Measurements from ENCODE around the gene SLC18A2.

SLC18A2 gene

DNA sequence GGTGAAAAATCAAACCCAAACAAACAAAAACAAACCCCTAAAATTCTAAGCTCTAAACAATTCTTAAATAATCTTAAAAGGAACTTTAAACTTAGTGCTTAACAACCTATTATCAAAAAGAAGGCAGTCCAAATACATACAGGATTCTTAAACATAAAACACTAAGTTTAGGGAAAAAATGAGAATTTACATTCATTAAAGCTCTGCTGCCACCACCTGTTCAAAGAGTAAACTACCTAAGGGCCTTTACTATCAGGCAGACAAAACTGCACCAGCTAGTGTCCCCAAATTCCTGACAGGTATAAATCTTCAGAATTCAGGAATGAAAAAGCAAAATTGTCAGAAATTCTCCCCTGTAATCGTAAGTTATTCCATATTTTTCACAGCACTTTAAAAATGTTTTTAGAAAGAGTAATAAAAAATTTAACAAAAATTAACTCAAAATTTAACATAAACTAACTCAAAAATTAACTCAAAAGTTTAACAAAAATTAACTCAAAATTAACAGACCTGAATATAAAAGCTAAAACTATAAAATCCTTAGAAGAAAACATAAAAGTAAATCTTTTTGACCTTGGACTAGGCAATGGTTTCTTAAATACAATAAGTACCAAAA is 79.2 kb downstream of the SLC18A2 start:
- DNase-seq, result no peak

DNA sequence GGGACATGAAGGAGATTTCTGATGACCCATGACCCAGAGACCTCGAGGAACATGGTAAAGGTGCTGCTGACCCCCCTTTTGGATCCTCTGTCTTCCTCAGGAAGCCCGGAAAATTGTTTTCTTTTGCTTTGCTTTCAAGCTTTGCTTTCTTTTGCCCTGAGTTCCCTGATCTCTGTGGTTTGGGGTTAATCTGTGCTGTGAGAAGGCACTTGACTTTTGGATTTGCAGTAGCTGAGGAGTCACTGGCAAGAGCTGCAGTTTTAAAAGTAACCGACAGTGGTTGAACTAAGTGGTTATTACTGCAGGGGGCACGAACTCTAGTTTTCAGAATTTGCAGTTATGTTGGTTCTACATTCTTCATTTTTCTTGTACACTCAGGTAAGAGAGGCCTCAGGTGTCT is 81.3 kb downstream of the SLC18A2 start:
- no peak for DNase-seq

DNA sequence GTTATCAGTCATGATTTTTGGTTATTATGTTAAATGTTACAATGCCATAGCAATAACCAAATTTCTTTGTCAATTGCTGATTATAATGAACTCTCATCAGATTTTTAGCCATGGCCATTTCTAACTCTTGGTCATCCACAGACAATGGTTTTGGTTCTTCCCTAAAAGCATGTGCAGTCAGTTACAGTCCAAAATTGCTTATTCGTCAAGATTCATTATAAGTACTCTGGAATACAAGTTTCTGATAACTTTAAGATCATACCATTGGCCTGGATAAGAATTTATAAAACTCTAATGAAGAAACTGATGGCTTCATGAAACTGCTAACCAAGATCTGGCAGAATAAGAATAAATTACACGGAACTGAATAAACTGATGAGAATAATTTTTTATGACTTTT is 83.5 kb downstream of the SLC18A2 start:
- no peak for DNase-seq

DNA sequence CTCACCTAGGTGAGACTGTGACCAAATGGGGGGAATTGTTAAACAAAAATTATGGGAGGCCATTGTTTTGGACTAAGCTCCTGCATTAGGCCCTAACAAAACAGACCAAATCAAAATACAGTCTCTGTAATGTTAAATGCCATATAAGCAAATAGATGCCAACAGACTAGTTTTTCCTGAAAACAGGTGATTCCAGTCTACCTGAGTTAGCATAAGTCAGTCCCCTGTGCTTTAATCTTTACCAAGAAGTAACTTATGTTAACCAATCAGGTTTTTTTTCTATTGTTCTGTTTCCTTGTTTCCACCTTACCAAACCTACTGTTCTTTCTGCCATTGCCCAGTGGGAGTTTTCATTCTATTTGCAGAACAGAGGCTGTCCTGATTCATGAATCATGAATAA is 86.3 kb downstream of the SLC18A2 start:
- DNase-seq, result no peak

Measured in GOT3 (cell line).